HG03354 (cell line): Measurements from ENCODE around the gene MGAT5B.

Source experiments
- ATAC-seq: cut with Tn5 transposase; IDR thresholded peaks from one replicate; pipeline ENCODE4 v1.9.1; 2021; ENCODE audit warnings: mild to moderate bottlenecking; ENCODE audit not compliant: unreplicated experiment, poor library complexity, severe bottlenecking

MGAT5B gene

DNA sequence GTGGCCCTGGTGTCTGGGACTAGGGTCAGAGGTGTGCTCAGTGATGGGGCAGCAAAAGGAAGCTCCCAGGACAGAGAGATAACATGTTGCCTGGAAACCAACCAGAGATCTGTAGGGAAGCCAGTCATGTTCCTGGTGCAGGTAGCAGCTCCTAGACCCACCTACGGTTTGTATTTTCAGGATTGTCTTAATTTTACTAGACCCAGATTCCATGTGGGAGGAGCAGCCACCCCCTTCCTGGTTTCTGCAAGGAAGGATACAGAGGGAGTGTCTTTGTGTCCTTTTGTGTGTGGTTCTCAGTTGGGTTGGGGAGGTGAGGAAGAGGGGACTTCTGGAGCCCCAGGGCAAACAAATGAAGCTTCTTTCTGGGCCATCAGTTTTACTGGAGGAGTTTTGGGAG, 53.9 kb downstream of the MGAT5B start:
- ATAC-seq, result no peak

- ATAC-seq, result no peak
Observed at GRCh38 chr17:76922967-76923366, 54.8 kb downstream of the MGAT5B start.

DNA sequence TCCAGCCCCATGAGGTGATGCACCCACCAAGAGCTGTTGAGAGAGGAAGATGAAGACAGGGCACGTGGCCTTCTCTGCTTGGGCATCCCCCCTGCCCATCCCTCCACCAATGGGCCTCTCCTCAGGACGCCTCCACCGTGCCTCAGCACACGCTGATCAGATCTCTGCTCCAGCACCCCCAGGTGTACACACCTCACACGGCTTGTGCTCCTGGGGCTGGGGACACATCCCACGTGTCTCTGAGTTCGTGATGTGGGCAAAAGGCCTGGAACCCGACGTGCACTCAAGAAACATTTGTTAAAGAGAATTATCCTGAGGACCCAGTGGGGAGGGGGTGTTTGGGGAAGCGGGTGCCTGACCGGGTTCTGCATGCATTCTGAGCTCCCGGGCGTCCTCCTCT, 55.3 kb downstream of the MGAT5B start:
- ATAC-seq, result no peak

GRCh38 chr17:76924345-76925342, 56.4 kb downstream of the MGAT5B start:
- no peak for ATAC-seq

DNA sequence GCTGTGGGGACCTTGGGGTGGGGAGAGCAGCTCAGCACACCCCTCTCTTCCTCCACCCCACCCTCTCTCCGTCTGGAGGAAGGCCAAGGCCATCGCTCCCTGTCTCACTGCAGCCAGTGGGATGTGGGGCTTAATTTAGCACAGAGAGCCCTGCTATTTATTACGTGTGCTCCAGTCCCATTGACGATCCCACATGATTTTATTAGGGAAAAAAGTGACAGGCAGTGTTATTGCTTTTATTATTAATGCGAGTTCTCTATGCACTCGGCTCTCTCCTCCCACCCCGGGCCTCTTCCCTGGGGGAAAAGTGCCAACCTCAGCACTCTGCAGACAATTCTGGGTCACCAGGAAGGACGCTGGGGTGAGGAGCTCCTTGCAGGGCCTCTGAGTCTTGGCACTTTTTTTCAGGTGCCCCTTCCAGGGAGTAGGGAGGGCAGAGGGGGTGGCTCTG, 57.3 kb downstream of the MGAT5B start:
- no peak for ATAC-seq

DNA sequence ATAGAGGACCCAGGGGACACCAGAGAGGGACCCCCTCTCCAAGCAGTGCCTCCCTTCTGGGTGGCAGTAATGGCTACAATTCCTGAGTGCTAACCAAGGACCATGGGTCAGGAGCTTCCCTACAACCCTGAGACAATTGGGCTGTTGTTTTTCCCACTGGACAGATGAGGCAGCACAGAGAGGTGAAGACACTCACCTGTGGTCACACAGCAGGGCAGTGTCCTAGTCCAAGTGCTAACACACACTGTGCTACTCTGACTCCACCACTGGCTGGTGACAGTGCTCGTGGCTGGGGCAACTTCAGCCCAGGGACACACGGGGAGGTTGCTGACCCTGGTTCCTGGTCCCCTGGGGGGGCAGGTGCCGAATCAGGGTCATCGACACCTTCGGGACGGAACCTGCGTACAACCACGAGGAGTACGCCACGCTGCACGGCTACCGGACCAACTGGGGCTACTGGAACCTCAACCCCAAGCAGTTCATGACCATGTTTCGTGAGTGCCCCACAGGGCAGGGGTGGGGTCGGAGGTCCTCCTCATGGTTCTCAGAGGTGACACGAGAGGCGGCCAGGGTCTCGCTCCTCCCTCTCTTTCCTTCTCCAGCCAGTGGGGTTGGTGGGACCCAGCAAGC, 58.1 kb downstream of the MGAT5B start:
- ATAC-seq, result no peak

GRCh38 chr17:76927577-76927976, 59.4 kb downstream of the MGAT5B start:
- no peak for ATAC-seq

DNA sequence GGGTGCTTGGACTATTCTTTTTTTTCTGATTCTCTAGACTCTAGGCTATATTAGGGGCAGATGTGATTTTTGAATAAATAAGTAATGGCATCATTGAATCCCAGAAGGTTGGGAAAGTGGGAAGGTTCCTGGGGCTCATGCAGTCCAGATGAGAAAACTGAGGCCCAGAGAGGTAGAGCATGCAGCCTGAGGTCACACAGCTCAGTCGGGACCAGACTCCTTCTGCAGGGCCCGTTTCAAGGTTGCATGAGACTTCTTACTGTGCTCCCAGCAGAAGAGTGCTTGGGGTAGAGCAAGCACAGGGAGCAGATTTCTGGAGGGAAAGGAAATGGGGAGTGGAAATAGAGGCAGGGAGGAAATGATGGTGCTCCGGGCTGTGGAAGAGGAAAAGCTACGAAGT, 59.8 kb downstream of the MGAT5B start:
- no peak for ATAC-seq

DNA sequence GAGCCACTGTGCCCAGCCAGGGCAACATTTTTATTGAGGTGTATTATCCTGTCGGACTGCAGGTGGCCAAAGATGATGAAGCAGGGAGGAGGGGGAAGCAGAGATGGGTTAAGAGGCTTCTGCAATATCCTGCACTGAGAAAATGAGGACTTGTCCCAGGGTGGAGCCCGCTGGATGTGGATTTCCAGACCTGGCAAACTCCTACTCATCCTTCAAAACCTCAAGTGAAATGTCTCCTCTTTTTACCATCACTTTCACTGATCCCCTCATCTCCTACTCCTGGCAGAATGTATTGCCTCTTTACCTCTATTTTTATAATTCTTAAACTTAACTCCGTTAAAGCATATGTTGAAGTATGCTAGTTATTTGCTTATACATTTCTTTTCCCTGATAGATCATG, 60.9 kb downstream of the MGAT5B start:
- ATAC-seq, result no peak

DNA sequence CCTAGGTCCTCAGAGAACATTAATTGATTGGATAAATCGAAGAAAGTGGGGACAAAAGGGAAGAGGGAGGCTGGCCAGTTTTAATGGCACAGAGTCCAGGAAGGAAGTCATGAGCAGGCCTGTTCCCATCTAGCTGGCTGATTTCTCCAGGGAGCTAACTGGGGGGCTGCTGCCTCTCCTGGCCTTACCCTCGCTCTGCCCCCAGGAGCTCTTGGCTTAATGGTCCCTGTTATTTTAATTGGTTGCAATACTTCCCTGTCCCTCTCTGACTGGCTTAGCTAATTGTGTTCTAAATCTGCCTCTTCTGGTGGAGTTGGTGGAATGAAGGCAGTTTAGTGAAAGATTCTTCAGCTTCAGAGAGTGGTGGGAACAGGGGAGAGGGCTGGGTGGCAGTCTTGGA, 61.4 kb downstream of the MGAT5B start:
- no peak for ATAC-seq

DNA sequence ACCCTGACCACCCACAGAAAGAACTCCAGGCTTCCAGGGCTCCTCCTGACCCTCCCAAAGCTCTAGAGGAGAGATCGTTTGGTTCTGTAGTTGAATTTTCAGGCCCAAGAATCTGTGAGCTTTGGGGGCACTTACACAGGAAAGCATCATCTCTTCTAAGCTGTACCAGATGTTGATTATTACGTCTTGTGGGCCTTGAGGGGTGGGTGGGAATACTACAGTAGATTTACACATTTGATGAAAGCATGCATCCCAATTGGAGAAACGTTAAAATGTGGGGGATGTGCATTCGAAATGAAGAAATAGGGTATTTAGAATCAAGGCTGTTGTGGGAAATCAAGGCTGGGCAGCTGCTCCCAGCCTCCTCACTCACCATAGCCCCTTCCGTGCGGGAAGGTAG, 61.9 kb downstream of the MGAT5B start:
- ATAC-seq, result no peak

DNA sequence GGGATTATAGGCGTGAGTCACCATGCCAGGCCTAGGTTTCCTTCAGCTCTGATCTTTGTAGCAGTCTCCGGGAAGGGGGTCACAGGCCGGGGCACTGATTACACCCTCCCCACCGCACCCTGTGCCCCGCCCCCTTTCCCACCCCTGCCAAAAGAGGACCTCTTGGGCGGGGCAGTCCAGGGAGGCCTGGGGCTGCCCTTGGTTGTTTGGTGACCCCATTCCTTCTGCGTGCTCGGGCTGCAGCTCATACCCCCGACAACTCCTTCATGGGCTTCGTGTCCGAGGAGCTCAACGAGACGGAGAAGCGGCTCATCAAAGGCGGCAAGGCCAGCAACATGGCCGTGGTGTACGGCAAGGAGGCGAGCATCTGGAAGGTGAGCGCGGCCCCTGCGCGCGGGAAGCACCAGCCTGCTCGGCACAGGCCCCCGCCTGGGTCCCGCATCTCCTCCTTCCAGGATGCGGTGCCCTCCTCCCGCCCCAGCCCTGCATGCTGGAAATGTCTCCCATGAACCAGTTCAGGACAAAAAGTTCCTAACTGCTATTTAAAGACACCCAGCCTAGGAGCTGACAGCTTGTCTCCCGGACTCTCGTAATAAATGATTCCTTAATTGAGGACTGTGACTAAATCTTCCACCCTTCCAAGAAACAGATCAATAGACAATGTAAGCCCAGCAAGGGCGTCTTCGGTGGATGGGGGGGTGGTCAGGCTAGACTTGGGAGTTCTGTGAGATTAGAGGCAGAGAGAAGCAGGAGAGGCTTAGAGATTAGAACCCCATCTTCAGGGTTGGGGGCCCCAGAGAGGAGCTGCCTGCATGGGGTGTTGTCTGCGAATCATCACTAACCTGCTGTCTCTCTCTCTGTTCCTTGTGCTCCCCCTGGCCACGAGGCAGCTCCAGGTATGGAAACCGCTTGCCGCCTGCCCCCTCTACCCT, 64.5 kb downstream of the MGAT5B start:
- no peak for ATAC-seq

DNA sequence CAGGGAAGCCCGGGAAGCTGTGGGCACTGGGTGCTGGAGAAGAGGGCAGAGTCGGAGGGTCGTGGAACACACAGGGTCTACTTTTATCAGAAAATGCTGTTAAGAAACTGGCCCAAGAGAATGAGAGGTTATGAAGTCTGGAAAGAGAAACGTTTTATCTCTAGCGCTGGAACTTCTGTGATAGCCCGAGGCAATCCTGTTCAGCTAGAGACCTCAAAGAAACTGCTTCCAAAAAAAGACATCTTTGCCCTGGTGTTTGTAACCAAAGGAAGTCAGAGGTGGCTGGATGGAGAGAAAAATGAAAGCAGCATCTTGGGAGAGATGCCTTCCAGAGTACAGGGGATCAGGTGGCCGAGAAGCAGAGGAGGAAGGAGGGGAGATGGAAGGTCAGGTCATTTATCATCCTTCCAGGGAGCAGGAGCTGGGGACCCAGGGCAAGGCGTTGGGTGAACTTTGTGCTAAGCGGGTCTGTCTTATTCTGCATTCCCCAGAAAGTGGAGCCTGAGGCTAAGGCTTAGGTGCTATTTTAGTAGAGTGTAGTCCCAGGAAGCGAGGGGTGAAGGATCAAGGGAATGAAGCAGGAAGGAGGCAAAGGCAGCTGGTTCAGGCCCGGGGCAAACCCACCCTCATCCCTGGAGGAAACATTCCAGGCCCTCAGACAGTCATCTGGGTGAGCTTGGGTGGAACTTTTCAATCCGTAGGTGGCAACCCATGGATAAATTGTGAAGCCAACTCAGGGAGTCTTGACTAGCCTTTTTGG, 66.5 kb downstream of the MGAT5B start:
- no peak for ATAC-seq

DNA sequence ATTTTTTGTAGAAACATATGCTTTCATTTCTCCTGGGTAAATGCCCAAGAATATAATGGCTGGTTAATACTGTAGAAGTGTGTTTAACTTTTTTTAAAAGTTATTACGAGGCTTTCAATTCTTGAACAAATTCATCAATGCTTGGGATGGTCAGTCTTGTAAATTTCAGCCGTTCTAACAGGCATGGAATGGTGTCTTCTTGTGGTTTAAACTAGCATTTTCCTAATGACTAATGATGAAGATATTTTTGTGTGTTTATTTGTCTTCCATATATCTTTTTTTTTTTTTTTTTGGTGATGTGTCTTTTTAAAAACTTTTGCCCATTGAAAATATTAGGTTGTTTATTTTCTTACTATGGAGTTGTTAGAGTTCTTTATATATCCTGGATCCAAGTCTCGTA, 67.1 kb downstream of the MGAT5B start:
- no peak for ATAC-seq

DNA sequence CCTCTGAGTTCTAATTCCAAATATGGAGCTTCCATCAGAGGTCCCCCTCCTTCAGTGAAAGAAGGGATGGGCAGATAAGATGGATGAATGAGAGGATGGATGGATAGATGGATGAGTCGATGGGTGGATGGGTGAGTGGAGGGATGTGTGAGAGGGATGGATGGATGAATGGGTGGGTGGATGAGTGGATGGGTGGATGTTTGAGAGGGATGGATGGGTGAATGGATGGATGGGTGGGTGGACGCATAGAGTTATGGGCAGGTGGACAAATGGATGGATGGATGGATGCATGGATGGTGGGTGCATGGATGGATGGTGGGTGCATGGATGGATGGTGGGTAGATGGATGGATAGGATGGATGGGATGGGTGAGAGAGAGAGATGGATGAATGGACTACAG, 69.0 kb downstream of the MGAT5B start:
- no peak for ATAC-seq

DNA sequence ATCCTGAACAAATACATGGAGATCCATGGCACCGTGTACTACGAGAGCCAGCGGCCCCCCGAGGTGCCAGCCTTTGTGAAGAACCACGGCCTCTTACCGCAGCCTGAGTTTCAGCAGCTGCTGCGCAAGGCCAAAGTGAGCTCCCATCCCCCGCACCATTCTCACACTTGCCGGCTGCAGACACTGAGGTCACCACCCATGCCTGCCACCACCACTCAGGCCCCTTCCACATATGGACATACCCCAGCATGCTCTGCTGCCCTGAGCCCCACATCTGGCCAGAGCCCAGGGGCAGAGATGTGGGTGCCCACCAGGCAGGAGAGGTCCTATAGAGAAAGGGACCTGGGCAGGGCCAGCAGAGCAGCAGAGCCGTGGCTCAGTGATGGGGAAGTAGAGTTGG, 69.8 kb downstream of the MGAT5B start:
- no peak for ATAC-seq

GRCh38 chr17:76940295-76940694, 72.1 kb downstream of the MGAT5B start:
- ATAC-seq, result no peak

GRCh38 chr17:76940738-76941350, 72.6 kb downstream of the MGAT5B start:
- ATAC-seq, result no peak

GRCh38 chr17:76943202-76943601, 75.0 kb downstream of the MGAT5B start:
- no peak for ATAC-seq
